Gastrocnemius medialis (tissue), 4 donors: ENCODE measurements around the gene NAV2.

Source experiments
- POLR2A ChIP-seq, 2 donors: fragments of 450-650 bp; IDR thresholded peaks; one replicate each; pipeline ENCODE4 v1.6.1; 2017; ENCODE audit warnings: antibody characterized with exemption in 2 of 2, mild to moderate bottlenecking in 2 of 2, moderate library complexity in 2 of 2
- TF ChIP-seq, protein P1 (sequence below), 5 experiments: fragments of 450-650 bp in 3 of 5; fragments of 200-600 bp in 2 of 5; sonication (generic) in 2 of 5; IDR thresholded peaks in 4 of 5; conservative IDR thresholded peaks in 1 of 5; 1 replicate in 4 of 5; 2 replicates in 1 of 5; pipeline ENCODE4 v1.5.1; 2016 to 2019; ENCODE audit warnings: antibody characterized with exemption in 5 of 5, mild to moderate bottlenecking in 3 of 5, moderate library complexity in 3 of 5

DNA sequence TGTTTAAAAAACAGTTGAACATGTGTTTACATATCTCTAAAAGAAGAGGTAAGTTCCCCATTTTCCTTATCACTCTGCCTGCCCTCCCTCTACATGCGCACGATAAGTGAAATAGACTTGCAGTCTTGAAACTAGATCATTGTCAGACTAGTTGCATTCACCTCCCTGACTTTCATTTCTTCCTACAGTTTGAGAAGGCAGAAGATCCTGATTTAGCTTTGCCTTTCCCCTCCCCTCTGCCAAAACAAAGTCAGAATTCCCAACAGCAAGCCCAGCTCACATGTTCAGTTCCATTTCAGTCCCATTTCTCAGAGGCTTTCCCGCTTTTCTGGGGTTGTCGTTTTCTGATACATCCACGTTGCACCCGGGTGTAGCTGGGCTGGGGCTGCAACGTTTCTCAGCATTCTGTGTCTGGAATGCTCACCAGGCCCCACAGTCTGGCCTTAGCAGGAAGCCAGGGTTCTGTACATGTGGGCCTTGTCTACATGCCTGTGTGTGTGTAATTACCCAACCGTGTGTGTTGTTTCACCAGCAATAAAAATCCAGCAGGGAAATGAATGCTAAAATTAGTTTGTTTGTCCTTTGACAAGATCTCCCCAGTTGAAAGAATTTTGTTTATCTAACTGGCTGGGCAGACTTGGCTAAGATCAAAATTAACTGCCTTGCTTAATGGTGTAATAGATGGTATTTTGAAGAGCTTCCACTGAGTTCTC is 268.5 kb downstream of the NAV2 start:
- TF ChIP-seq, protein P1, sequence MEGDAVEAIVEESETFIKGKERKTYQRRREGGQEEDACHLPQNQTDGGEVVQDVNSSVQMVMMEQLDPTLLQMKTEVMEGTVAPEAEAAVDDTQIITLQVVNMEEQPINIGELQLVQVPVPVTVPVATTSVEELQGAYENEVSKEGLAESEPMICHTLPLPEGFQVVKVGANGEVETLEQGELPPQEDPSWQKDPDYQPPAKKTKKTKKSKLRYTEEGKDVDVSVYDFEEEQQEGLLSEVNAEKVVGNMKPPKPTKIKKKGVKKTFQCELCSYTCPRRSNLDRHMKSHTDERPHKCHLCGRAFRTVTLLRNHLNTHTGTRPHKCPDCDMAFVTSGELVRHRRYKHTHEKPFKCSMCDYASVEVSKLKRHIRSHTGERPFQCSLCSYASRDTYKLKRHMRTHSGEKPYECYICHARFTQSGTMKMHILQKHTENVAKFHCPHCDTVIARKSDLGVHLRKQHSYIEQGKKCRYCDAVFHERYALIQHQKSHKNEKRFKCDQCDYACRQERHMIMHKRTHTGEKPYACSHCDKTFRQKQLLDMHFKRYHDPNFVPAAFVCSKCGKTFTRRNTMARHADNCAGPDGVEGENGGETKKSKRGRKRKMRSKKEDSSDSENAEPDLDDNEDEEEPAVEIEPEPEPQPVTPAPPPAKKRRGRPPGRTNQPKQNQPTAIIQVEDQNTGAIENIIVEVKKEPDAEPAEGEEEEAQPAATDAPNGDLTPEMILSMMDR (IDR thresholded peaks at IDR 0.05 in 4 of 5, conservative IDR thresholded peaks at IDR 0.05 in 1 of 5): no peak
- no peak for TF ChIP-seq POLR2A (IDR thresholded peaks at IDR 0.05)
